ENCODE data around the gene SLC9B1.
"Not testable (repeated sequence)": the region's sequence is repeated elsewhere in the genome, so short reads cannot be mapped to it uniquely, and the experiment has no call there.

SLC9B1 gene

DNA sequence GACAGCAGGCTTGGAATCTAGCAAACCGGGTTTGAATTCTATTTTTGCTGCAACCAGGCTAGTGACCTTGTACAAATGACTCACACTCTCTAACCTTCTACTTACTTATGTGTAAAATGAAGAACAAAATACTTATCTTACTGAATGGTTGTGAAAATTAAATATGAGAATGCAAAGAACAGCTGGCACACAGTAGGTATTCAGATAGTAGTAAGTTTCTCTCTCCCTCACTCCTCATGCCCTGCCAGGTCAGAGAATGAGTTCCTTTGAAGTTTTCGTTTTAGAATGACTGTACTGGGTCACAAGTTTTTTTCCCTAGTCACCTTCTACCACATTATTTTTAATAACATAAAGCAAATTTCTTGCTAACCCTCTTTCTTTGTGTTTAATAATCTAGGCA is 117.7 kb downstream of the SLC9B1 start:
- TF ChIP-seq, protein P1, sequence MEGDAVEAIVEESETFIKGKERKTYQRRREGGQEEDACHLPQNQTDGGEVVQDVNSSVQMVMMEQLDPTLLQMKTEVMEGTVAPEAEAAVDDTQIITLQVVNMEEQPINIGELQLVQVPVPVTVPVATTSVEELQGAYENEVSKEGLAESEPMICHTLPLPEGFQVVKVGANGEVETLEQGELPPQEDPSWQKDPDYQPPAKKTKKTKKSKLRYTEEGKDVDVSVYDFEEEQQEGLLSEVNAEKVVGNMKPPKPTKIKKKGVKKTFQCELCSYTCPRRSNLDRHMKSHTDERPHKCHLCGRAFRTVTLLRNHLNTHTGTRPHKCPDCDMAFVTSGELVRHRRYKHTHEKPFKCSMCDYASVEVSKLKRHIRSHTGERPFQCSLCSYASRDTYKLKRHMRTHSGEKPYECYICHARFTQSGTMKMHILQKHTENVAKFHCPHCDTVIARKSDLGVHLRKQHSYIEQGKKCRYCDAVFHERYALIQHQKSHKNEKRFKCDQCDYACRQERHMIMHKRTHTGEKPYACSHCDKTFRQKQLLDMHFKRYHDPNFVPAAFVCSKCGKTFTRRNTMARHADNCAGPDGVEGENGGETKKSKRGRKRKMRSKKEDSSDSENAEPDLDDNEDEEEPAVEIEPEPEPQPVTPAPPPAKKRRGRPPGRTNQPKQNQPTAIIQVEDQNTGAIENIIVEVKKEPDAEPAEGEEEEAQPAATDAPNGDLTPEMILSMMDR (IDR thresholded peaks at IDR 0.05; ENCODE audit: insufficient read depth, low read depth, low read length, missing control alignments) = no peak
- no peak overlapping the region for H3K4me3 ChIP-seq (ENCODE audit: low read depth, low read length)
- no peak for DNase-seq (ENCODE audit: low read depth)

DNA sequence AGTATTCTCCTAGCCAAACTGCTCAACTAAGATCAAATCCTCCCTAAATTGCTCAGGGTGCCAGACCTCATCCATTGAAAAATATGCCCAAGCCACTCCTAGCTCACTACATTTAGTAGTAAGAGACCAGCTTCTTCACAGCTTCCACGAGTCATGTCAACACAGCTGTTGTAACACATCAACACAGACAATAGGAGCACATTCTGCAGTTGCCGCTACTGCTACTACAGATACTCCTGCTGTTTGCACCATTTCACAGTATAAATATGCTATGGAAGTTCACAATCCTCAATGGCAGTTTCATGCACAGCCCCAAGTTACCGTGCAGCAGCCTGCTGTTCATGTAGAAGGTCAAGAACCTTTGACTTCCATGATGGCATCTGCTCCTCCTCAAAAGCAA is 121.9 kb downstream of the SLC9B1 start:
- not testable (repeated sequence) for DNase-seq (ENCODE audit: low read depth); H3K4me3 ChIP-seq (ENCODE audit: low read depth, low read length)

DNA sequence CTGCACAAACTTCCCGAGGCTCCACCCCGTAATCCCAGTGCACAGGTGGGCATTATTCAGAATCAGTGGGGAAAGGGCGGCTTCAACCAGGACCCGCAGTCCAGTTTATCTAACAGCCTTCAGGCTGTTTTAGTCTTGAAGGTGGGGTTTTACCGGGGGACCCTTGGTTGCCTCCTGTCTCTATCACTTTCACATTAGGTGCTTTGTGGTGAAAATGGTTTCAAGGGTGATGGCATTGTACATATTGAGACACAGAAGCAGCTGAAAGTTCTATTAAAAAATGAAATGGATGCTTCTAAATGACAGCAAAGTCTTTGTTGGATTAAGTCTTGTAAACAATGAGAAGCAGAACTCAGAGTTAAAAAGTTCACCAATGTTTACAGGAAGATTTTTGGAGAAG is 123.0 kb downstream of the SLC9B1 start:
- peak; percentile 50 for DNase-seq (ENCODE audit: low read depth)
- H3K4me3 ChIP-seq (ENCODE audit: low read depth, low read length) = not testable (repeated sequence)

DNA sequence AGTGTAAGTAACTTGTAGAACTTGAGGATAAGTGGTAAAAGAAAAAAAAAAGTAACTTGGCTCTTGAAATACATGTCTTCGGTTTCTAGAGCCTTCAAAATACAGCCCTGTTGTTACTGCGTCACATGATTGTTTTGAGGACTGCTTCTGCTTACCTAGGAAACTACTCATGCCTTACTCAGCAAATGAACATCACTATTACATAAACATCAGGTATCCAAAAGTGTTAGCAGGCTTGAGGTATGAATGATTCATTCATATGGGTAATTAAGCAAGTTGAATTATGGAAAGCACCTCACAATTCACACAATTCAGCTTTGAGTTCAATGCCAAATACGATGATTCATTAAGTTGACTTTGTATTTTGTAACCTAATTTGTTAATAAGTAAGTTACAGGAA is 129.6 kb downstream of the SLC9B1 start:
- not testable (repeated sequence) for H3K4me3 ChIP-seq (ENCODE audit: low read depth, low read length); DNase-seq (ENCODE audit: low read depth)

DNA sequence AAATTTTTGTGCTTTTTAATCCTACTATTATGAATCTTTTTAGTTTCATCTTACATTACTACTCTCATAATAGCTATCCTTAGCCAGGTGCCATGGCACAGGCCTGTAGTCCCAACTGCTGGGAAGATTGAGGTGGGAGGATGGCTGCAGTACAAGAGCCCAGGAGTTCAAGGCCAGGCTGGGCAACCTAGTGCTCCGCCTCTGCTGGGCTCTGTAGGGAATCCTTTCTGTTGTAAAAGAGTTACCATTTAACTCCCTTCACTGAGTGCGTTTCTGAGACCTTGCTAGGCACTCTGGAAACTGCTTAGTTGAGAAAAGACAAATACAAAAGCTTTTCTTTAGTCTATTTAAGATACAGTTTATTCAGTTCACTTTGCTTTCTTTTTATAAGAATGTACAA is 130.9 kb downstream of the SLC9B1 start:
- not testable (repeated sequence) for H3K4me3 ChIP-seq (ENCODE audit: low read depth, low read length); DNase-seq (ENCODE audit: low read depth)

DNA sequence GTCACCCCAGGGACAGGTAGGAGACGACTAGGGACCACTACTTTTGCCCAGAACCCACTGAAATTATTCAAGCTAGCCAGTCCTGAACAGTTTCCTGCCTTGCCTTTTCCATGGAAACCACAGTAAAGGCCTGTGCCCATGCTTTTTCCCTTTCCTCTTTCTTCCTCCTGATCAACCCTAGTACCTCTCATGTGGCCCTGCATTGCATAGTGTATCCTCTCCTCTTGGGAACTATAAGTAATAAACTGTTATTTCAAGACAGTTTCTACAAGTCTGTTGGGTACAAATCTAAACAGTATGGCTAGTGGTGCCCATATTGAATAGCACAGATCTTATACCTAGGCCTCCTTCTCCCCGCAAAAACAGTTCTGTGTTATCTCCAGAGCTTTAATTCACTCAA is 136.2 kb downstream of the SLC9B1 start:
- TF ChIP-seq, protein P1 (IDR thresholded peaks at IDR 0.05; ENCODE audit: insufficient read depth, low read depth, low read length, missing control alignments) = no peak
- DNase-seq (ENCODE audit: low read depth) = no peak
- H3K4me3 ChIP-seq (ENCODE audit: low read depth, low read length) = no peak overlapping the region

DNA sequence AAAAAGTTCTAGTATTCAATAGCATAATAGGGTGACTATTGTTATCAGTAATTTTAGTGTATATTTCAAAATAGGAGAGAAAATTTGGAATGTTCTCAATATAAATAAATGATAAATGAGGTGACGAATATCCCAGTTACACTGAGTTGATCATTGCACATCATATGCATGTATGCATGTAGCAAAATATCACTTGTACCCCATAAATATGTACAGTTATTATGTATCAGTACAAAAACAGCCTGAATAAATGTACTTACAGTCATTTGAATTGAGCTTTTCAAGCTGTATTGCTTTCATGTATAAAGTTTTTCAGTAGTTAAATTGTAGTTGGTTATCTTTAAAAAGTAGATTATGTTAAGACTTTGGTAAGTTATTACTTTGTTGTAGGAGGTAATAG is 138.2 kb downstream of the SLC9B1 start:
- H3K4me3 ChIP-seq (ENCODE audit: low read depth, low read length) = no peak overlapping the region
- TF ChIP-seq, protein P1 (IDR thresholded peaks at IDR 0.05; ENCODE audit: insufficient read depth, low read depth, low read length, missing control alignments) = no peak
- no peak for DNase-seq (ENCODE audit: low read depth)

DNA sequence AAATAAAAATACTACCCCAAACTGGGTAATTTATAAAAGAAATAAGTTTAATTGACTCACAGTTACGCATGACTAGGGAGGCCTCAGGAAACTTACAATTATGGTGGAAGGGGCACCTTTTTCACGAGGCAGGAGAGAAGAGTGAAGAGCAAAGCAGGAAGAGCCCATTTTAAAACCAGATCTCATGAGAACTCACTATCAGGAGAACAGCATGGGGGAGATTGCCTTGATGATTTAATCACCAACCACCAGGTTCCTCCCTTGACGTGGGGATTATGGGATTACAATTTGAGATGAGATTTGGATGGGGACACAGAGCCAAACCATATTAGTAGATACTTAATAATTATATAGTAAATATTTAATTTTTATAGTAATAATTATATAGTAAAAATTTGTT is 140.6 kb downstream of the SLC9B1 start:
- TF ChIP-seq, protein P1 (IDR thresholded peaks at IDR 0.05; ENCODE audit: insufficient read depth, low read depth, low read length, missing control alignments) = no peak
- no peak for DNase-seq (ENCODE audit: low read depth)
- no peak overlapping the region for H3K4me3 ChIP-seq (ENCODE audit: low read depth, low read length)

DNA sequence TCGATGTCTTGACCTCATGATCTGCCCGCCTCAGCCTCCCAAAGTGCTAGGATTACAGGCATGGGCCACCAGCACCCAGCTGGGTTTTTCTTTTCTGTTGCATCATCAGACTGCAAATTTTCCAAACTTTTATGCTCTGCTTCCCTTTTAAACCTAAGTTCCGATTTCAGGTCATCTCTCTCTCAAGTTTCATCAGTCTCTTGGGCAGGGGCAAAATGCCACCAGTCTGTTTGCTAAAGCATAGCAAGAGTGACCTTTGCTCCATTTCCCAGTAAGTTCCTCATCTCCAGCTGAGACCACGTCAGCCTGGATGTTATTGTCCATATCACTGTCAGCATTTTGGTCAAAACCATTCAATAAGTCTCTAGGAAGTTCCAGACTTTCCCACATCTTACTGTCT is 141.2 kb downstream of the SLC9B1 start:
- DNase-seq (ENCODE audit: low read depth); H3K4me3 ChIP-seq (ENCODE audit: low read depth, low read length): not testable (repeated sequence)

DNA sequence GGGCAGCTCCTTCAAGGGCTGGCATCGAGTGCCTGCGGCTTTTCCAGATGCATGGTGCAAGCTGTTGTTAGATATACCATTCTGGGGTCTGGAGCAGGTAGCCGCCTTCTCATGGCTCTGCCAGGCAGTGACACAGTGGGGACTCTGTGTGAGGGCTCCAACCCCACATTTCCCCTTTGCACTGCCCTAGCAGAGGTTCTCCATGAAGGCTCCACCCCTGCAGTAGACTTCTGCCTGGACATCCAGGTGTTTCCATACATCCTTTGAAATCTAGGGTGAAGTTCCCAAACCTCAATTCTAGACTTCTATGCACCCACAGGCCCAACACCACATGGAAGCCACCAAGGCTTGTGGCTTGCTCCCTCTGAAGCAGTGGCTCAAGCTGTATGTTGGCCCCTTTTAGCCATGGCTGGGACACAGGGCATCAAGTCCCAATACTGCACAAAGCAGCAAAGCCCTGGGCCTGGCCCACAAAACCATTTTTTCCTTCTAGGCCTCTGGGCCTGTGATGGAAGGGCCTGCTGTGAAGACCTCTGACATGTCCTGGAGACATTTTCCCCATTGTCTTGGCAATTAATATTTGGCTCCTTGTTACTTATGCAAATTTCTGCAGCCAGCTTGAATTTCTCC is 141.9 kb downstream of the SLC9B1 start:
- not testable (repeated sequence) for H3K4me3 ChIP-seq (ENCODE audit: low read depth, low read length); DNase-seq (ENCODE audit: low read depth)
